ENCODE results near the gene ARMC12.

GRCh38 chr6:35784200-35784599, 47.4 kb downstream of the ARMC12 start:
- TF ChIP-seq POLR2AphosphoS5 (IDR thresholded peaks at IDR 0.05; ENCODE audit: low read depth), result no peak
- no peak for TF ChIP-seq GABPA (IDR thresholded peaks at IDR 0.05; ENCODE audit: low read depth)
- no peak for TF ChIP-seq CTCF (IDR thresholded peaks at IDR 0.05; ENCODE audit: insufficient read depth, low read length)
- no peak for TF ChIP-seq SPI1 (IDR thresholded peaks at IDR 0.05; ENCODE audit: borderline replicate concordance, low read depth)
- no peak for TF ChIP-seq REST (IDR thresholded peaks at IDR 0.05; ENCODE audit: insufficient replicate concordance, low read depth)
